ENCODE measurements around the gene EHMT1.

EHMT1 gene

GRCh38 chr9:137583347-137583746, 35.5 kb upstream of the EHMT1 start:
- no peak overlapping the region for H3K4me3 ChIP-seq (ENCODE audit: low read depth, low read length)
- TF ChIP-seq CTCF (IDR thresholded peaks at IDR 0.05; ENCODE audit: borderline replicate concordance, insufficient read depth, low read depth, low read length), result no peak

DNA sequence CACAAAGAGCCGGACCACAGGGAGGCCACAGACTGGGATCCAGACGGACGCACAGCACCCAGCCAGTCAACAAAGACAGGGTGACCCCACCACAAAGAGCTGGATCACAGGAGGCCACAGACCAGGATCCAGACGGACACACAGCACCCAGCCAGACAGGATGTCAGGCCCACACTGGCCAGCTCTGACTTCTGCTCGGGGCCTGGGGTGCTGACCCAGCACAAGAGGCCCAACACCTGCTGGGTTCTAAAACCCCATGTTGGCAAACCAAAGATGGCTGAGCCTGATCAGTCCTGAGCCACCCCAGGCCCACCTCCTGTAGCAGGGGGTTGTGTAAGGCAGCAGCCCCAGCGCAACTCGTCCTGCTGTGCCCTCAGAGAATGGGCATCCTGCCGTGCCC, 34.8 kb upstream of the EHMT1 start:
- no peak for TF ChIP-seq CTCF (IDR thresholded peaks at IDR 0.05; ENCODE audit: borderline replicate concordance, insufficient read depth, low read depth, low read length)
- no peak overlapping the region for H3K4me3 ChIP-seq (ENCODE audit: low read depth, low read length)

DNA sequence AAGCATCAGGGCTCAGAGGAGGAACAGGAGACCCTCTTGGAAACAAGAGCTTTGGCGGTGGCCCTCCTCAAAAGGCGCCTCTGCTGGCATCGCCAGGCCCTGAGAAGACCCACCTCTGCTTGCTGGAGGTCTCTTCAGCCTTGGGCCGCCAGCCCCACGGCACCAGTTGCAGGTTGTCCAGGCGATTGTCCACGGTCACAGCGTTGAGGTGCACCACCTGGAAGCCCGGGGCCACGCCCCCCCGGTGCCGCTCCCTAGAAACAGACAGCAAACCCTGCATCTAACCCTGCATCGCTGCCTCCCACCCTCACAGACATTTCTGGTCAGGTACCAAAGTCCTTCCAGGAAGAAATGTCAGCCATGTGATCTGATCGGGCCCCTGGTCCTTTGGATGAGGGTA, 32.0 kb upstream of the EHMT1 start:
- no peak overlapping the region for H3K4me3 ChIP-seq (ENCODE audit: low read depth, low read length)
- TF ChIP-seq CTCF (IDR thresholded peaks at IDR 0.05; ENCODE audit: borderline replicate concordance, insufficient read depth, low read depth, low read length), result no peak

GRCh38 chr9:137588311-137588710, 30.5 kb upstream of the EHMT1 start:
- H3K4me3 ChIP-seq (ENCODE audit: low read depth, low read length), result no peak overlapping the region
- TF ChIP-seq CTCF (IDR thresholded peaks at IDR 0.05; ENCODE audit: borderline replicate concordance, insufficient read depth, low read depth, low read length), result no peak

DNA sequence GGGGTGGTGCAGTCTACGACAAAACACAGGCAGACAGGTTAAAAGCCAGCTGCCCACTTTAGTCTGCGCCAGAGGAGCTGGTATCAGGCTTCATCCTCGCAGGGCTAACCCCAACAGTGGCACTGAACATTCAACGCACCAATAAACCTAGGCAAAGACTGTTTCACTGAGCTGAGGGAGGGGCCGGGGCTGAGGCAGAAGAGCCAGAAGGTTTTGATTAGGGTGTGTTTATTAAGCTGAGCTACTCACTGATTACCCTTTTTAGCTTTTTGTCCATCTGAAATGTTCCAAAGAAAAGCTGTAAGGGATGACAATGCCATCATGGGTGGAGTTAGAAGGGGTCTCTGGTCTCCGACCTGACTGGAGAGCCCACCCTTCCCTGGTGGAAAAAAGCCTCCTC, 29.9 kb upstream of the EHMT1 start:
- no peak for TF ChIP-seq CTCF (IDR thresholded peaks at IDR 0.05; ENCODE audit: borderline replicate concordance, insufficient read depth, low read depth, low read length)
- peak overlapping the region; percentile 79 for H3K4me3 ChIP-seq (ENCODE audit: low read depth, low read length)

DNA sequence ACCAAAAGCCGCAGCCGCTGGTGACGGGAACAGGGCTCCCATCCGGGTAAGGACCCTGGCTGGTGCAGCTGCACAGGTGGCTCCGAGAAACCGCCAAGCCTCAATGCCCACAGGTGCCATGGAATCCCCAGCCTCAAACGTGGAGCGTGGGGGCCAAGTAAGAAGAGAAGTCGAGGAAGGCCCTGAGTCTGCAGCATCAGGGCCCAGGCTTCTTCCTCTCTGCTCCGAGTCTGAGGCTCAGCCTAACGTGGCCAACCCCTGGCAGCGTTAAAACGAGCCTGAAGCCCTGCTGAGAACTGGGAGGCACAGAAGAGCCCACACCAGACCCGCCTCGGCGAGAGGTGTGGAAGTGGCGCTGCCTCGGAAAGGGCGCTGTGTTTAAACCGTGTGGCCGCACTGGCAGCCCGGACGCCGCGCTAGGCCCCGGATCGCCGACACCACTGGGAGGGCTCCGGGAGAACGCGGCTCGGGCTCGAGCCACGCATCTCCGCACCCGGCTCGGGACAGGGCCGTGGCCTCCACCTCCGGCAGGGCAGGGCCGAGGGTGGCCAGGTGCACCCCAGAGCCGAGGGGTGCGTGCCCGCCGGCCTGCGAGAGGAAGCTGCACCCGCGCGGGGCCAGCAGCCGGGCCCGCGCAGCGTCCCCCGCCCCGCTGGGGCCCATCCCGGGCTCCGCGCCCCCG, 29.2 kb upstream of the EHMT1 start:
- H3K4me3 ChIP-seq (ENCODE audit: low read depth, low read length), result peak overlapping the region; percentile 79
- no peak for TF ChIP-seq CTCF (IDR thresholded peaks at IDR 0.05; ENCODE audit: borderline replicate concordance, insufficient read depth, low read depth, low read length)

DNA sequence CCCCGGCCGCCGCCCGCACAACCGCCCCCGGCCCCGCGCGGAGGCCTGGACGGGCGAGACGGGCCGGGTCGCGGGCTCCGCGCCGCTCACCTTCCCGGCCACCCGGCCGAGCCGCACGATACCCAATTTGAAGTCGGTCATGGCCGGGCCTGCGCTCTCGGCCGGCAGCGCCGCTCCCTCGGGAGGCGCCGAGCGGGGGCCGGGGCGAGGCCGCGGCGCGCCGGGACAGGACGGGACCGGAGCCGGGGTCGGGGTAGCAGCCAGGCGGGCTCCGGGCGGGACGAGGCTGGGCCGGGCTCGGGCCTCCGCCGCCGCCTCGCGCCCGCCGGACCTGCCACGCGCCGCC, 28.7 kb upstream of the EHMT1 start:
- TF ChIP-seq CTCF (IDR thresholded peaks at IDR 0.05; ENCODE audit: borderline replicate concordance, insufficient read depth, low read depth, low read length), result no peak
- H3K4me3 ChIP-seq (ENCODE audit: low read depth, low read length), result peak overlapping the region; percentile 79

Data from GM12875 (cell line).